GM12801 (cell line): Measurements from ENCODE around the gene DVL3.

Source experiments
- TF ChIP-seq, protein P1 (sequence below): IDR thresholded peaks from one replicate; pipeline ENCODE4 v1.5.1; 2011; ENCODE audit warnings: control low read depth; ENCODE audit not compliant: insufficient read length; ENCODE audit errors: extremely low read depth

The DVL3 gene

DNA sequence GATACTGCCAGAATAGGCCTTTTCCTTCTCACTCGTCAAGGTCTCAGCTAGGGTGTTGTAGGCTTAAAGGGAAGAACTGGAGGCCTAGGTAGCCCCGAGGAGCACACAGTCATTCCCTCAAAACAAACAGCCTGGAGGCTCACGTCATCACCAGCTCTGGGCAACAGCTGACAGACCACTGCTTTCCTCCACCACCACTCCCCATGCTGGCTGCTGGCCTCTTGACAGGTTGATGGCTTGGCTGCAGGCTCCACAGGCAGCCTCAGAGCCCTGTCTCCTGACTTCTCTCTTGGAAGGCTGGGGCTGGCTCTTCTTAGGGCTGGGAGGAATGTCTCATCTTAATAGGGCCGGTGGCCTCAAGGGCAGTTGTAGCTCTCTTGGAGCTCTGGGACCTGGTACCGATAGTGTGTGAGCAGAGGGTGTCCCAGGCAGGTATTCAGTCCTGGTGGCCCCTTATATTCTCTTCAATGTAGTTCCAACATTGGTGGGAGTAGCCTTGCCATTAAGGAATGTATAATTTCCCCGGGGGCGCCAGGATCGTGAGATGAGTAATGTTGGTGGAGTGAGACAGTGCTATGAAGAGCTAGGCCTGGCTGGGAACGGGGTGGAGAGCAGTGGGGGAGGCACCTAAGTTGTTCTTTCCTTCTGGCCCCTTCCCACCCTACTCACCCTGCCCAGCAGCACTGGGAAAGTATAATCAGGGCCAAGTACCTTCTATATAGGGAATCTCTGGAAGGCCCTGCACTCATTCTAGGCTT, 13.4 kb downstream of the DVL3 start:
- TF ChIP-seq, protein P1, sequence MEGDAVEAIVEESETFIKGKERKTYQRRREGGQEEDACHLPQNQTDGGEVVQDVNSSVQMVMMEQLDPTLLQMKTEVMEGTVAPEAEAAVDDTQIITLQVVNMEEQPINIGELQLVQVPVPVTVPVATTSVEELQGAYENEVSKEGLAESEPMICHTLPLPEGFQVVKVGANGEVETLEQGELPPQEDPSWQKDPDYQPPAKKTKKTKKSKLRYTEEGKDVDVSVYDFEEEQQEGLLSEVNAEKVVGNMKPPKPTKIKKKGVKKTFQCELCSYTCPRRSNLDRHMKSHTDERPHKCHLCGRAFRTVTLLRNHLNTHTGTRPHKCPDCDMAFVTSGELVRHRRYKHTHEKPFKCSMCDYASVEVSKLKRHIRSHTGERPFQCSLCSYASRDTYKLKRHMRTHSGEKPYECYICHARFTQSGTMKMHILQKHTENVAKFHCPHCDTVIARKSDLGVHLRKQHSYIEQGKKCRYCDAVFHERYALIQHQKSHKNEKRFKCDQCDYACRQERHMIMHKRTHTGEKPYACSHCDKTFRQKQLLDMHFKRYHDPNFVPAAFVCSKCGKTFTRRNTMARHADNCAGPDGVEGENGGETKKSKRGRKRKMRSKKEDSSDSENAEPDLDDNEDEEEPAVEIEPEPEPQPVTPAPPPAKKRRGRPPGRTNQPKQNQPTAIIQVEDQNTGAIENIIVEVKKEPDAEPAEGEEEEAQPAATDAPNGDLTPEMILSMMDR = no peak

DNA sequence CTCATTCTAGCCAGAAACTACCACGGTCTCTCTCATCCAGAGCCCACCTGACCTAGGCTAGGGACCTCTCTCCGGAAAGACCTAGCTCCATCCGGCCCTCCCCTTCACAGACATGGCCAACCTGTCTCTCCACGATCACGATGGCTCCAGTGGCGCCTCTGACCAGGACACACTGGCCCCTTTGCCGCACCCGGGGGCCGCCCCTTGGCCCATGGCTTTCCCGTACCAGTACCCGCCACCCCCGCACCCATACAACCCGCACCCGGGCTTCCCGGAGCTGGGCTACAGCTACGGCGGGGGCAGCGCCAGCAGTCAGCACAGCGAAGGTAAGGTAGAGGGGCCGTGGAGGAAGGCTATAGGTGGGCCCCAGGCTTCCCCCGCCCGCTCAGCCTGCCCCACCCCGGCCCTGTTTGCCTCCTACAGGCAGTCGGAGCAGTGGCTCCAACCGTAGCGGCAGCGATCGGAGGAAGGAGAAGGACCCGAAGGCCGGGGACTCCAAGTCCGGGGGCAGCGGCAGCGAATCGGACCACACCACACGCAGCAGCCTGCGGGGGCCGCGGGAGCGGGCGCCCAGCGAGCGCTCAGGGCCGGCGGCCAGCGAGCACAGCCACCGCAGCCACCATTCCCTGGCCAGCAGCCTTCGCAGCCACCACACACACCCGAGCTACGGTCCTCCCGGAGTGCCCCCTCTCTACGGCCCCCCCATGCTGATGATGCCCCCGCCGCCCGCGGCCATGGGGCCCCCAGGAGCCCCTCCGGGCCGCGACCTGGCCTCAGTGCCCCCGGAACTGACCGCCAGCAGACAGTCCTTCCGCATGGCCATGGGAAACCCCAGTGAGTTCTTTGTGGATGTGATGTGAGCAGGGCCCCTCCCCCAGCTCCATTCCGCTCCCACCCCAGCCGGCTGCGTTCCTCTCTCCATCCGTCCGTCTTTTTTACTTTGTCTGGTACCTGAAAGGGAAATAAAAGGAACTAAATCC, 15.0 kb downstream of the DVL3 start:
- TF ChIP-seq, protein P1 = no peak

GRCh38 chr3:184171562-184171961, 16.4 kb downstream of the DVL3 start:
- TF ChIP-seq, protein P1 = no peak

GRCh38 chr3:184172681-184173373, 17.6 kb downstream of the DVL3 start:
- TF ChIP-seq, protein P1 = no peak

DNA sequence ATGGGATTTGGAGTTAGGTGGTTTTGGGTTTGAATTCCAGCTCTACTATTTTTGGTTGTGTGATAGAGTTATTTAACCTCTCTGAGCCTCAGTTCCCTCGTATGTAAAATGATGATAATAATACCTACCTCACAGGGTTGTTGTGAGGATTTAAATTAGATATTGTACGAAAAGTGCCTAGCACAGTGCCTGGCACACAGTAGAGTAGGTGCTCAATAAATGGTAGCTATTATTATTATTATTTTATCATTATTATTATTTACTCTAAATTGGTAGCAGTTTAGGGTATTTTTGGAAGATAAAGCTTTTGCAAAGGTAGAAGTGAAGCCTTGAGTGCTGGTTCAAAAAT, 18.2 kb downstream of the DVL3 start:
- TF ChIP-seq, protein P1 = no peak

- TF ChIP-seq, protein P1 = no peak
Measured at GRCh38 chr3:184174284-184174645, 19.1 kb downstream of the DVL3 start.
